ENCODE results near the gene CIT.

DNA sequence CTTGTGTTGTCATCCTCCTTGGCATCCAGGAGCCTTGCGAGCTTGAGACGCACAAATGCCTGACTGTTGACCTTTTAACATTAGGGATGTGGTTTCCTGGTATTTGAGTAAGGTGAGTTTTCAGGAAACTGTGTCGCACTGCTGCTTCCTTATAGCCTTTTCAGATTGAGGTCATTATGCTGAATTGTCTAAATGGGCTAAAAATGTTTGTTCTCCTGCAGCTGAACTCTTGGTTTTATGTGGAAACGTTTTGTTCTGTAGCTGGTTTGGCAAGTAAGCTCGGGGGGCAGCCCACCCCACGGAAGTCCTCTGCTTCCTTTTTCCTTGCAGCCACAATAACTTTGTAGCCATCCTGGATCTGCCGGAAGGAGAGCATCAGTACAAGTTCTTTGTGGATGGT lies 203.5 kb downstream of the CIT start:
- TF ChIP-seq, protein P1, sequence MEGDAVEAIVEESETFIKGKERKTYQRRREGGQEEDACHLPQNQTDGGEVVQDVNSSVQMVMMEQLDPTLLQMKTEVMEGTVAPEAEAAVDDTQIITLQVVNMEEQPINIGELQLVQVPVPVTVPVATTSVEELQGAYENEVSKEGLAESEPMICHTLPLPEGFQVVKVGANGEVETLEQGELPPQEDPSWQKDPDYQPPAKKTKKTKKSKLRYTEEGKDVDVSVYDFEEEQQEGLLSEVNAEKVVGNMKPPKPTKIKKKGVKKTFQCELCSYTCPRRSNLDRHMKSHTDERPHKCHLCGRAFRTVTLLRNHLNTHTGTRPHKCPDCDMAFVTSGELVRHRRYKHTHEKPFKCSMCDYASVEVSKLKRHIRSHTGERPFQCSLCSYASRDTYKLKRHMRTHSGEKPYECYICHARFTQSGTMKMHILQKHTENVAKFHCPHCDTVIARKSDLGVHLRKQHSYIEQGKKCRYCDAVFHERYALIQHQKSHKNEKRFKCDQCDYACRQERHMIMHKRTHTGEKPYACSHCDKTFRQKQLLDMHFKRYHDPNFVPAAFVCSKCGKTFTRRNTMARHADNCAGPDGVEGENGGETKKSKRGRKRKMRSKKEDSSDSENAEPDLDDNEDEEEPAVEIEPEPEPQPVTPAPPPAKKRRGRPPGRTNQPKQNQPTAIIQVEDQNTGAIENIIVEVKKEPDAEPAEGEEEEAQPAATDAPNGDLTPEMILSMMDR (conservative IDR thresholded peaks at IDR 0.05 in 1 of 2, IDR thresholded peaks at IDR 0.05 in 1 of 2; ENCODE audit: low read depth in 1 of 2, low read length in 2 of 2), result no peak
- TF ChIP-seq EZH2 (IDR thresholded peaks at IDR 0.05; ENCODE audit: low read length, missing control alignments), result no peak

Data from fibroblast of lung (primary cell).